K562 (cell line): ENCODE measurements around the gene HSD17B1.

Experiments
- CHD2 ChIP-seq: IDR thresholded peaks from 2 replicates; pipeline ENCODE4 v1.6.1; 2011; ENCODE audit warnings: low read depth, low read length
- CTCF ChIP-seq, 3 experiments: IDR thresholded peaks in 2 of 3; conservative IDR thresholded peaks in 1 of 3; 2 replicates each; pipeline ENCODE4 v1.5.1; 2011 to 2012; ENCODE audit warnings: low read length in 3 of 3, mild to moderate bottlenecking in 3 of 3, control low read depth in 2 of 3, improper control_type of control experiment in 1 of 3, inconsistent platforms in 1 of 3, low read depth in 1 of 3, mixed read lengths in 1 of 3, moderate library complexity in 1 of 3; ENCODE audit not compliant: insufficient read depth in 2 of 3
- EP300 ChIP-seq: IDR thresholded peaks from 2 replicates; pipeline ENCODE4 v1.6.1; 2012; ENCODE audit warnings: low read length, improper control_type of control experiment
- ETS1 ChIP-seq: conservative IDR thresholded peaks from 2 replicates; pipeline ENCODE4 v1.6.1; 2011; ENCODE audit warnings: low read depth, mild to moderate bottlenecking, low read length; ENCODE audit not compliant: control insufficient read depth
- HSF4 ChIP-seq: fragments of 250-450 bp; sonication (Bioruptor Pico); IDR thresholded peaks from 2 replicates; pipeline ENCODE4 v2.1.2; 2022; ENCODE audit warnings: mild to moderate bottlenecking, moderate library complexity, borderline replicate concordance
- IRF1 ChIP-seq: sonication (generic); formaldehyde crosslinking; IDR thresholded peaks from 2 replicates; pipeline ENCODE4 v1.8.0; 2022; ENCODE audit warnings: missing genetic modification reagents, mild to moderate bottlenecking, borderline replicate concordance
- KLF10 ChIP-seq: fragments of 250-450 bp; sonication (Bioruptor Pico); IDR thresholded peaks from 2 replicates; pipeline ENCODE4 v1.6.1; 2021; ENCODE audit warnings: matching md5 sums
- MAFG ChIP-seq: fragments of 450-650 bp; conservative IDR thresholded peaks from 2 replicates; pipeline ENCODE4 v1.6.1; 2016; ENCODE audit warnings: missing genetic modification characterization, missing compliant biosample characterization
- POLR2AphosphoS5 ChIP-seq: IDR thresholded peaks from 2 replicates; pipeline ENCODE4 v1.6.1; 2011; ENCODE audit warnings: mild to moderate bottlenecking, low read depth, low read length, moderate library complexity; ENCODE audit not compliant: control insufficient read depth, insufficient read depth
- SIN3A ChIP-seq, 2 experiments: fragments of 150-350 bp in 1 of 2; IDR thresholded peaks; 2 replicates each; pipeline ENCODE4 v1.6.1; 2011 to 2016; ENCODE audit warnings: borderline replicate concordance in 2 of 2, low read depth in 2 of 2, low read length in 2 of 2, mild to moderate bottlenecking in 2 of 2, moderate library complexity in 2 of 2; ENCODE audit not compliant: control insufficient read depth in 1 of 2
- XRCC3 ChIP-seq: fragments of 450-650 bp; IDR thresholded peaks from 2 replicates; pipeline ENCODE4 v1.6.1; 2017; ENCODE audit warnings: mild to moderate bottlenecking, moderate library complexity
- ZBTB17 ChIP-seq: fragments of 450-650 bp; formaldehyde crosslinking; IDR thresholded peaks from 2 replicates; pipeline ENCODE4 v1.4.0; 2020; ENCODE audit warnings: mild to moderate bottlenecking
- ZBTB43 ChIP-seq: sonication (generic); formaldehyde crosslinking; IDR thresholded peaks from 2 replicates; pipeline ENCODE4 v1.8.0; 2023; ENCODE audit warnings: mild to moderate bottlenecking, missing genetic modification reagents
- ZBTB7A ChIP-seq: IDR thresholded peaks from 2 replicates; pipeline ENCODE4 v1.6.1; 2011; ENCODE audit warnings: low read depth, mild to moderate bottlenecking, low read length, moderate library complexity, borderline replicate concordance; ENCODE audit not compliant: control insufficient read depth

- TF ChIP-seq HSF4 (CRISPR knock-in tag): no peak
- no peak for TF ChIP-seq ZBTB43 (CRISPR knock-in tag)
- no peak for TF ChIP-seq SIN3A (IDR thresholded peaks at IDR 0.05; ENCODE audit: borderline replicate concordance in 2 of 2, control insufficient read depth in 1 of 2, low read depth in 2 of 2, low read length in 2 of 2)
- TF ChIP-seq CHD2: no peak
- peak; percentile 38; the same call in 1 of the 2 replicates for TF ChIP-seq POLR2AphosphoS5
- TF ChIP-seq XRCC3: no peak
- no peak for TF ChIP-seq ZBTB17 (CRISPR knock-in tag)
- TF ChIP-seq ETS1: no peak
- TF ChIP-seq MAFG (tag): no peak
- no peak for TF ChIP-seq EP300
- no peak for TF ChIP-seq CTCF (IDR thresholded peaks at IDR 0.05 in 2 of 3, conservative IDR thresholded peaks at IDR 0.05 in 1 of 3; ENCODE audit: insufficient read depth in 2 of 3, low read depth in 1 of 3, low read length in 3 of 3)
- no peak for TF ChIP-seq ZBTB7A
- no peak for TF ChIP-seq KLF10 (CRISPR knock-in tag)
- TF ChIP-seq IRF1: no peak
These were observed 29.9 kb upstream of the HSD17B1 start for GRCh38 chr17:42522798-42523278.
